A549 (cell line): ENCODE results near the gene RASSF4.

ENCODE experiments used
- CBX2 ChIP-seq: fragments of 200-600 bp; sonication (generic); IDR thresholded peaks from 2 replicates; pipeline ENCODE4 v1.6.1; 2016; ENCODE audit warnings: low read depth, mild to moderate bottlenecking, borderline replicate concordance
- CBX8 ChIP-seq: fragments of 200-600 bp; sonication (generic); IDR thresholded peaks from 2 replicates; pipeline ENCODE4 v1.6.1; 2016
- CTCF ChIP-seq: fragments of >200 bp; sonication (Bioruptor Twin); formaldehyde crosslinking; IDR thresholded peaks from 3 replicates; pipeline ENCODE4 v1.5.1; 2016
- EP300 ChIP-seq, 2 experiments: fragments of >200 bp; sonication (Bioruptor Twin); formaldehyde crosslinking; IDR thresholded peaks; 2 replicates in 1 of 2; 3 replicates in 1 of 2; pipeline ENCODE4 v1.6.1; 2016 to 2017
- FOSB ChIP-seq: fragments of 250-450 bp; sonication (Bioruptor Pico); IDR thresholded peaks from 2 replicates; pipeline ENCODE4 v1.5.0; 2020; ENCODE audit warnings: mild to moderate bottlenecking, moderate library complexity
- MAFK ChIP-seq: fragments of 450-650 bp; IDR thresholded peaks from 2 replicates; pipeline ENCODE4 v1.6.1; 2014; ENCODE audit not compliant: partially characterized antibody
- PHF8 ChIP-seq: fragments of 200-600 bp; sonication (generic); IDR thresholded peaks from 2 replicates; pipeline ENCODE4 v1.6.1; 2016; ENCODE audit warnings: low read depth, mild to moderate bottlenecking, antibody characterized with exemption, moderate library complexity, borderline replicate concordance
- POLR2A ChIP-seq: IDR thresholded peaks from 2 replicates; pipeline ENCODE4 v1.6.1; 2012; ENCODE audit warnings: mild to moderate bottlenecking, low read length
- RAD21 ChIP-seq, 2 experiments: fragments of >200 bp in 1 of 2; sonication (Bioruptor Twin) in 1 of 2; formaldehyde crosslinking in 1 of 2; IDR thresholded peaks in 1 of 2; conservative IDR thresholded peaks in 1 of 2; 2 replicates in 1 of 2; 3 replicates in 1 of 2; pipeline ENCODE4 v1.6.1; 2012 to 2018; ENCODE audit warnings: inconsistent platforms in 1 of 2
- REST ChIP-seq: fragments of 200-600 bp; sonication (generic); IDR thresholded peaks from 2 replicates; pipeline ENCODE4 v1.6.1; 2016; ENCODE audit warnings: antibody characterized with exemption, mild to moderate bottlenecking, moderate library complexity
- SMC3 ChIP-seq: fragments of >200 bp; sonication (Bioruptor Twin); formaldehyde crosslinking; IDR thresholded peaks from 3 replicates; pipeline ENCODE4 v1.6.1; 2018; ENCODE audit warnings: inconsistent platforms
- ZNF302 ChIP-seq: fragments of 250-450 bp; sonication (Bioruptor Pico); IDR thresholded peaks from 2 replicates; pipeline ENCODE4 v1.9.0; 2021; ENCODE audit warnings: inconsistent platforms, mild to moderate bottlenecking, moderate library complexity
- TF ChIP-seq, protein P1 (sequence below): fragments of >200 bp; sonication (Bioruptor Twin); formaldehyde crosslinking; IDR thresholded peaks from 2 replicates; pipeline ENCODE4 v1.6.1; 2016

DNA sequence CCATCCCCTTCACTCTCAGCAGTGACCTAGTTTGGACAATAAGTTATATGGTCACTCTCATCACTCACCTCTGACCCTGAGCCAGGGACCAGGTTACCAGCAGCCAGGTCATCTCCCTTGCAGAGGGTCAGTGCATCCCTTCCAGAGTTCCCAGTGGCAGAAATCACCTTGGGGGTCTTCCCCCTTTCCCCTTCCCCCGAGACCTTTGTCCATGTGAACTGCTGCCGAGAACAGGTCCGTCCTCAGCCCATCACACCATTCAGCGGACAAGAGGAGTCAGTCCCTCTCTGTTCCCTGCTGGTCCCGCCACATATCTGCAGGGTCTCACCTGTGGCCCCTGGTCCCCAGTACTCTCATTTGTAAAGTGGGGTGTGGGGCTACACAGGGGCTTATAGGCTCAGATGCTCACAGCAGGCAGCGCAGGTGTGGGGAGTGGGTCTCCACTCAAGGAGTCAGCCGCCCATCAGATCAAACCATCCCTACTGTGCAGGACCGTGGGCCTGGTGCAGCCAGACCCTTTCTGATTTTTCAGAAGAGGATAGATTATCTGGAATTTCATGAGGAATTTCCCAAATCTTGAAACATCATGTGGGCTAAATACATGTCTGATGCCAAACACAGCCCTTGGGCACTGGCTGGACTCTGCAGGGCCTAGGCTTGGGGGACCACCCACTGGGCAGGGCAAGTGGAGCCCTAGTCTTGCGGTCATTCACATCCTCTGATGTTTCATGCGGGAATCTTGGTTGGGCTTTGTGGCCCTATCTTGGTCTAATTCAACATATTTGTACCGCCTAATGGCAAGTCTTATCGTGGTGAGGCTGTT is 12.5 kb downstream of the RASSF4 start:
- TF ChIP-seq CTCF (no peak), ZNF302 (CRISPR knock-in tag) (no peak), MAFK (no peak), REST (no peak), POLR2A (no peak), CBX8 (no peak), PHF8 (no peak), FOSB (CRISPR knock-in tag) (no peak), CBX2 (no peak), RAD21 (conservative IDR thresholded peaks at IDR 0.05 in 1 of 2, IDR thresholded peaks at IDR 0.05 in 1 of 2) (no peak), EP300 (IDR thresholded peaks at IDR 0.05) (no peak), SMC3 (no peak)
- TF ChIP-seq, protein P1, sequence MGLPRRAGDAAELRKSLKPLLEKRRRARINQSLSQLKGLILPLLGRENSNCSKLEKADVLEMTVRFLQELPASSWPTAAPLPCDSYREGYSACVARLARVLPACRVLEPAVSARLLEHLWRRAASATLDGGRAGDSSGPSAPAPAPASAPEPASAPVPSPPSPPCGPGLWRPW, result no peak
